WI38 (cell line): ENCODE results near the gene PHF1.

ENCODE experiments used
- H3K4me3 ChIP-seq: 2 replicates; pipeline ENCODE4 v1.5.1; 2011; ENCODE audit warnings: low read depth, mild to moderate bottlenecking, control low read depth, low read length
- CTCF ChIP-seq: IDR thresholded peaks from 2 replicates; pipeline ENCODE4 v1.5.1; 2012; ENCODE audit warnings: low read depth, mild to moderate bottlenecking, control low read depth, low read length

The PHF1 gene

GRCh38 chr6:33451606-33452005, 40.8 kb downstream of the PHF1 start:
- H3K4me3 ChIP-seq = no peak overlapping the region
- no peak for TF ChIP-seq CTCF

GRCh38 chr6:33452496-33452895, 41.7 kb downstream of the PHF1 start:
- no peak overlapping the region for H3K4me3 ChIP-seq
- TF ChIP-seq CTCF = no peak

DNA sequence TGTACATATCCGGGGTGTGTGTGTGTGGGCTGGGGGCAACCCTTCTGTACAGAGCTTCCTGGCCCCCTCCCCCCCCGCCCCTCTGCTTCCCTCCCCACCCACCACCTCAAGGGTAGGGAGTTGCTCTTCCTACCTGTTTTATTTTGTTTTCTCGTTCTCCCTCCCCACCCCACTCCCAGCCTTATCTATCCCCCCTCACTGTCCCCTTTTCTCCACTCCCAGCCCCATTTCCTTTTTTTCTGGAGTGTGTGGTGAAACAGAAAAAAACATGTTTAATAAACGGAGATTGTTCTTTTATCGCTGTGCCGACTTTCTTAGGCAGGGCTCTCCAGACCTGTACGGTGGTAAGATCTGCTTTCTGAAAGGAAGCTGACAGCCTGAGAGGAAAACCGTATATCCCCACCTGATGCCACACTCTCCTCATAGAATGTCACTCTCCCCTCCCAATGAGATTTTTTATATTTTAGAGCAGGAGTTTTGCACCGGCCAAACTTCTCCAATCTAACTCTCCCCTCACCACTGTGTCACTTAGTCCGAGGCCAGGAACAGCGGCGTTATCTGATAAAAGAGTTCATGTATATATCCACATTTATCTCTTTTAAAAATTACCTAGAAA, 42.7 kb downstream of the PHF1 start:
- no peak for TF ChIP-seq CTCF
- peak overlapping the region; percentile 77 for H3K4me3 ChIP-seq

GRCh38 chr6:33454009-33454946, 43.5 kb downstream of the PHF1 start, which contains the start of gene ZBTB9:
ZBTB9 (plus strand) TSS chr6:33454576; CDS start chr6:33455101, 525 bp downstream.
- no peak for TF ChIP-seq CTCF
- peak within 1 kb of the TSS; percentile 77 for H3K4me3 ChIP-seq

DNA sequence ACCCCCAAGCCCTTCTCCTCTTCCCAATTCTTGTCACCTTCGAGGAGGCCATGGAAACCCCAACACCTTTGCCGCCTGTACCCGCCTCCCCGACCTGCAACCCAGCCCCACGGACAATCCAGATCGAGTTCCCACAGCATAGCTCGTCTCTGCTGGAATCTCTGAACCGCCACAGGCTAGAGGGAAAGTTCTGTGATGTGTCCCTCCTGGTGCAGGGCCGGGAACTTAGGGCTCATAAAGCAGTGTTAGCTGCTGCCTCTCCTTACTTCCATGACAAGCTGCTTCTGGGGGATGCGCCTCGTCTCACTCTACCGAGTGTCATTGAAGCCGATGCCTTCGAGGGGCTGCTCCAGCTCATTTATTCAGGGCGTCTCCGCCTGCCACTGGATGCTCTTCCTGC, 44.2 kb downstream of the PHF1 start:
- TF ChIP-seq CTCF = no peak
- peak overlapping the region; percentile 77 for H3K4me3 ChIP-seq

DNA sequence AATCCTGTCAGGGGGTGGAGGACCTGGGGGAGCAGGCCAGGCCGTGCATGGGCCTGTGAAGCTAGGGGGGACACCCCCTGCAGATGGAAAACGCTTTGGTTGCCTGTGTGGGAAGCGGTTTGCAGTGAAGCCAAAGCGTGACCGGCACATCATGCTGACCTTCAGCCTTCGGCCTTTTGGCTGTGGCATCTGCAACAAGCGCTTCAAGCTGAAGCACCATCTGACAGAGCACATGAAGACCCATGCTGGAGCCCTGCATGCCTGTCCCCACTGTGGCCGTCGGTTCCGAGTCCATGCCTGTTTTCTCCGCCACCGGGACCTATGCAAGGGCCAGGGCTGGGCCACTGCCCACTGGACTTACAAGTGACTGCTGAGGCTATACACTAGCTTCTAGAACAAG, 45.3 kb downstream of the PHF1 start:
- H3K4me3 ChIP-seq = no peak overlapping the region
- no peak for TF ChIP-seq CTCF

- no peak overlapping the region for H3K4me3 ChIP-seq
- TF ChIP-seq CTCF = no peak
These were observed 47.9 kb downstream of the PHF1 start for GRCh38 chr6:33458676-33459075.
